GM23338 (cell line): Measurements from ENCODE around the gene CDH15. TPM values are rescaled to one million over a fixed set of nuclear protein-coding genes. Genes with fewer than 3 reads are reported as not detected.

ENCODE experiments used
- ATAC-seq: fragments of 200-7000 bp; cut with Tn5 transposase; 3 replicates; pipeline ENCODE4 v1.9.1; 2020
- DNase-seq: peaks from one replicate; pipeline ENCODE4 v3.0.0-alpha.2; 2015; ENCODE audit warnings: low spot score
- H2AFZ ChIP-seq: fragments of 200-600 bp; sonication (generic); 2 replicates; pipeline ENCODE4 v1.8.0; 2016; ENCODE audit warnings: antibody characterized with exemption, mild to moderate bottlenecking, moderate library complexity
- H3F3A ChIP-seq: fragments of 200-600 bp; sonication (generic); replicated peaks from 2 replicates; pipeline ENCODE4 v1.8.0; 2017; ENCODE audit warnings: antibody characterized with exemption, mixed run types, low read depth
- H3K27ac ChIP-seq: fragments of 200-600 bp; sonication (generic); 2 replicates; pipeline ENCODE4 v1.6.1; 2016; ENCODE audit warnings: low read depth
- H3K27me3 ChIP-seq: fragments of 200-600 bp; sonication (generic); 2 replicates; pipeline ENCODE4 v1.8.0; 2016; ENCODE audit warnings: mild to moderate bottlenecking, mixed run types, moderate library complexity; ENCODE audit not compliant: insufficient read depth
- H3K36me3 ChIP-seq: fragments of 200-600 bp; sonication (generic); 2 replicates; pipeline ENCODE4 v1.8.0; 2016; ENCODE audit warnings: mild to moderate bottlenecking; ENCODE audit not compliant: insufficient read depth
- H3K4me1 ChIP-seq: fragments of 200-600 bp; sonication (generic); 2 replicates; pipeline ENCODE4 v1.8.0; 2016; ENCODE audit warnings: mild to moderate bottlenecking, moderate library complexity; ENCODE audit not compliant: insufficient read depth
- H3K4me2 ChIP-seq: fragments of 200-600 bp; sonication (generic); 2 replicates; pipeline ENCODE4 v1.7.1; 2017; ENCODE audit warnings: mixed run types
- H3K4me3 ChIP-seq: fragments of 200-600 bp; sonication (generic); 2 replicates; pipeline ENCODE4 v1.6.1; 2016; ENCODE audit warnings: mixed run types
- H3K79me2 ChIP-seq: fragments of 200-600 bp; sonication (generic); replicated peaks from 2 replicates; pipeline ENCODE4 v1.8.0; 2017; ENCODE audit warnings: mild to moderate bottlenecking; ENCODE audit not compliant: insufficient read depth
- H3K9me2 ChIP-seq: fragments of 200-600 bp; sonication (generic); 2 replicates; pipeline ENCODE4 v1.8.0; 2017; ENCODE audit not compliant: insufficient read depth
- H4K20me1 ChIP-seq: fragments of 200-600 bp; sonication (generic); replicated peaks from 2 replicates; pipeline ENCODE4 v1.8.0; 2017; ENCODE audit warnings: mild to moderate bottlenecking; ENCODE audit not compliant: insufficient read depth
- H3K27ac Mint-ChIP-seq: 2 replicates; pipeline ENCODE4 v1.8.0; 2020; ENCODE audit warnings: inconsistent platforms, mild to moderate bottlenecking, moderate library complexity, mixed read lengths
- H3K27me3 Mint-ChIP-seq: 3 replicates; pipeline ENCODE4 v1.8.0; 2022; ENCODE audit warnings: low read depth, mild to moderate bottlenecking, moderate library complexity, mixed read lengths, inconsistent platforms; ENCODE audit not compliant: insufficient read depth, poor library complexity
- H3K36me3 Mint-ChIP-seq: 3 replicates; pipeline ENCODE4 v1.8.0; 2021; ENCODE audit warnings: low read depth, mild to moderate bottlenecking, inconsistent platforms, moderate library complexity, mixed read lengths
- H3K4me1 Mint-ChIP-seq: 3 replicates; pipeline ENCODE4 v1.8.0; 2020; ENCODE audit warnings: mild to moderate bottlenecking, inconsistent platforms, mixed read lengths
- H3K4me3 Mint-ChIP-seq: 3 replicates; pipeline ENCODE4 v1.8.0; 2021; ENCODE audit warnings: moderate library complexity, mild to moderate bottlenecking, inconsistent platforms, mixed read lengths
- H3K9me3 Mint-ChIP-seq: 3 replicates; pipeline ENCODE4 v1.8.0; 2020; ENCODE audit warnings: moderate library complexity, mild to moderate bottlenecking, inconsistent platforms, mixed read lengths
- CREB1 ChIP-seq: fragments of 250-450 bp; sonication (Bioruptor Pico); IDR thresholded peaks from 2 replicates; pipeline ENCODE4 v1.5.0; 2020; ENCODE audit warnings: low read depth, mild to moderate bottlenecking, moderate library complexity
- EZH2 ChIP-seq: fragments of 200-600 bp; sonication (generic); IDR thresholded peaks from one replicate; pipeline ENCODE4 v1.8.0; 2017; ENCODE audit warnings: antibody characterized with exemption, mild to moderate bottlenecking, low read depth; ENCODE audit not compliant: unreplicated experiment
- EZH2phosphoT487 ChIP-seq: fragments of 200-600 bp; sonication (generic); IDR thresholded peaks from one replicate; pipeline ENCODE4 v1.8.1; 2018; ENCODE audit warnings: antibody characterized with exemption; ENCODE audit not compliant: unreplicated experiment
- POLR2AphosphoS5 ChIP-seq: IDR thresholded peaks from 2 replicates; pipeline ENCODE4 v1.6.1; 2016; ENCODE audit warnings: antibody characterized with exemption, low read depth
- STAT1 ChIP-seq: IDR thresholded peaks from one replicate; pipeline ENCODE4 v1.6.1; 2016; ENCODE audit warnings: antibody characterized with exemption; ENCODE audit not compliant: unreplicated experiment
- ZNF114 ChIP-seq: fragments of 250-450 bp; sonication (Bioruptor Pico); IDR thresholded peaks from 2 replicates; pipeline ENCODE4 v1.5.0; 2020; ENCODE audit warnings: mild to moderate bottlenecking, moderate library complexity
- ZNF331 ChIP-seq: fragments of 250-450 bp; sonication (Bioruptor Pico); IDR thresholded peaks from 2 replicates; pipeline ENCODE4 v1.5.0; 2020; ENCODE audit warnings: low read depth, mild to moderate bottlenecking, moderate library complexity
- polyA plus RNA-seq: library from polyadenylated mRNA; unstranded; fragments of >200 nt; fragmentation: Nextera tagmentation; extraction: Ambion mirVana; gene quantifications from 2 replicates; pipeline ENCODE4 v1.2.1, GENCODE V29; 2016
- total RNA-seq: library from RNA; depleted of rRNA; stranded (reverse); fragments of >200 nt; shearing (Covaris generic); gene quantifications from 2 replicates; pipeline ENCODE4 v1.2.3, GENCODE V29; 2014
- TF ChIP-seq, protein P1 (sequence below): IDR thresholded peaks from one replicate; pipeline ENCODE4 v1.6.1; 2018; ENCODE audit warnings: antibody characterized with exemption; ENCODE audit not compliant: unreplicated experiment
- TF ChIP-seq, protein P2 (sequence below), 2 experiments: fragments of 200-600 bp in 1 of 2; sonication (generic) in 1 of 2; conservative IDR thresholded peaks; 2 replicates each; pipeline versions ENCODE4 v1.5.1 to v1.6.1; 2016 to 2017; ENCODE audit warnings: antibody characterized with exemption in 2 of 2, low read depth in 2 of 2, mild to moderate bottlenecking in 2 of 2, moderate library complexity in 1 of 2
- TF ChIP-seq, protein P3 (sequence below): IDR thresholded peaks from 2 replicates; pipeline ENCODE4 v1.6.1; 2016; ENCODE audit warnings: antibody characterized with exemption

The CDH15 gene
- total and polyA plus RNA-seq, 2 experiments from 2014 or later = 0.61 to 1.0 TPM

DNA sequence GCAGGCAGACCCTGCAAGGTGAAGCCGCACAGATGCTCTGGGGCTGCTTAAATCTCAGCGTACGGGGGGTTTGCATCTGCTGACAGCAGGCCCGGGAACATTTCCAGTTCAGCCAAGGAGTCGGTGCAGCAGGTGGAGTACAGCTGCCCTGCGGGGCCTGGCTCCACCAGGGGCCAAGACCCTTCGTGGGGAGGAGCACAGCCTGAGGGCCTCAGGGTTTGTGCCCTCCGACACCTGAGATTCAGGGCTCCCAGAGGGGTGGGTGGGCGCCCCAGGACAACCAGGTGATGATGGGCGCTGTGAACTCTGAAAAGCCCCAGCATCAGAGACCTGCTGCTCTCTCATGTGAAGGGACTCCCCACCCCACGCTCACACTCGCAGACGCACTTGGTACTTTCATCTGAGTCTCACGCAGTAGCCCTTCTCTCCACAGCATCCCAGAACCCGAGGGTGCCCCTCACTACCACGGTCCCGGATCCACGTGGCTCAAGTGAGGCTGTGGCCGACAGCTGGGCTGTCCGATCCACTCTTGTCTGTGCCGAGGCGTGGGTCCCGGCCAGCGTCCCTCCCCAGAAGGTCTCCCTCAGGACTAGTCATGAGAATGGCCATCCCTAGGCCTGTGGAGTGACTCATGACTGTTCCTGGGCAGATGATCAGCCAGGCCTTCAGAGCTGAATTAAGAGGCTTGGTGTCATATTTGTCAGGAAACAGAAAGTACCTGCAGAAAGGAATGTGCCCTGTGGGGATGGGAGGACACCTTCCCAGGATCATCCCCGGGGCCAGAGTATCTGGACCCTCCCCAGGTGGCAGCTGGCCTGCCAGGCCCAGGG lies 48.3 kb upstream of the CDH15 start:
- Mint-ChIP-seq H3K27ac (no peak overlapping the region), H3K27me3 (no peaks in the 10 kb centered on the region), H3K9me3 (no peaks in the 10 kb centered on the region), H3K36me3 (peaks cover 36% of the 10 kb centered on the region), H3K4me3 (no peak overlapping the region), H3K4me1 (peaks cover 13% of the 10 kb centered on the region)
- Histone ChIP-seq H3K4me1 (no peaks in the 10 kb centered on the region), H3K4me3 (no peak overlapping the region), H2AFZ (no peak overlapping the region), H3K4me2 (no peak overlapping the region), H3K79me2 (no peaks in the 10 kb centered on the region), H3K27me3 (no peaks in the 10 kb centered on the region), H3K27ac (no peak overlapping the region), H4K20me1 (no peaks in the 10 kb centered on the region; the same call in 1 of the 2 replicates), H3F3A (no peaks in the 10 kb centered on the region), H3K9me2 (no peaks in the 10 kb centered on the region), H3K36me3 (no peaks in the 10 kb centered on the region)
- TF ChIP-seq STAT1 (no peak), POLR2AphosphoS5 (no peak), ZNF114 (CRISPR knock-in tag) (no peak)
- TF ChIP-seq, protein P1, sequence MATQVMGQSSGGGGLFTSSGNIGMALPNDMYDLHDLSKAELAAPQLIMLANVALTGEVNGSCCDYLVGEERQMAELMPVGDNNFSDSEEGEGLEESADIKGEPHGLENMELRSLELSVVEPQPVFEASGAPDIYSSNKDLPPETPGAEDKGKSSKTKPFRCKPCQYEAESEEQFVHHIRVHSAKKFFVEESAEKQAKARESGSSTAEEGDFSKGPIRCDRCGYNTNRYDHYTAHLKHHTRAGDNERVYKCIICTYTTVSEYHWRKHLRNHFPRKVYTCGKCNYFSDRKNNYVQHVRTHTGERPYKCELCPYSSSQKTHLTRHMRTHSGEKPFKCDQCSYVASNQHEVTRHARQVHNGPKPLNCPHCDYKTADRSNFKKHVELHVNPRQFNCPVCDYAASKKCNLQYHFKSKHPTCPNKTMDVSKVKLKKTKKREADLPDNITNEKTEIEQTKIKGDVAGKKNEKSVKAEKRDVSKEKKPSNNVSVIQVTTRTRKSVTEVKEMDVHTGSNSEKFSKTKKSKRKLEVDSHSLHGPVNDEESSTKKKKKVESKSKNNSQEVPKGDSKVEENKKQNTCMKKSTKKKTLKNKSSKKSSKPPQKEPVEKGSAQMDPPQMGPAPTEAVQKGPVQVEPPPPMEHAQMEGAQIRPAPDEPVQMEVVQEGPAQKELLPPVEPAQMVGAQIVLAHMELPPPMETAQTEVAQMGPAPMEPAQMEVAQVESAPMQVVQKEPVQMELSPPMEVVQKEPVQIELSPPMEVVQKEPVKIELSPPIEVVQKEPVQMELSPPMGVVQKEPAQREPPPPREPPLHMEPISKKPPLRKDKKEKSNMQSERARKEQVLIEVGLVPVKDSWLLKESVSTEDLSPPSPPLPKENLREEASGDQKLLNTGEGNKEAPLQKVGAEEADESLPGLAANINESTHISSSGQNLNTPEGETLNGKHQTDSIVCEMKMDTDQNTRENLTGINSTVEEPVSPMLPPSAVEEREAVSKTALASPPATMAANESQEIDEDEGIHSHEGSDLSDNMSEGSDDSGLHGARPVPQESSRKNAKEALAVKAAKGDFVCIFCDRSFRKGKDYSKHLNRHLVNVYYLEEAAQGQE = no peak
- ATAC-seq (no peak), DNase-seq (no peak)

DNA sequence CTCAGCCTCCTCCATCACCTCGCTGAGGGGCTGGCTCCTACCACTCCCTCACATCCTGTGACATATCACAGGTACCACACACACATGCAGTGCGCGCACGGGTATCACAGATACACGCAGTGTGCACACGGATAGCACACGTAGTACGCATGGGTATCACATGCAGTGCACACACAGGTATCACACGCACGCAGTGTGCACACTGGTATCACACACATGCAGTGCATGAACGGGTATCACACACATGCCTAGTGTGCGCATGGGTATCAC lies 47.8 kb upstream of the CDH15 start:
- Histone ChIP-seq H3F3A (no peaks in the 10 kb centered on the region), H3K9me2 (no peaks in the 10 kb centered on the region), H3K4me3 (no peak overlapping the region), H3K4me1 (no peaks in the 10 kb centered on the region), H3K27me3 (no peaks in the 10 kb centered on the region), H3K36me3 (no peaks in the 10 kb centered on the region), H3K27ac (no peak overlapping the region), H3K4me2 (no peak overlapping the region), H2AFZ (no peak overlapping the region), H3K79me2 (no peaks in the 10 kb centered on the region), H4K20me1 (no peaks in the 10 kb centered on the region; the same call in 1 of the 2 replicates)
- Mint-ChIP-seq H3K27ac (no peak overlapping the region), H3K4me1 (peaks cover 7% of the 10 kb centered on the region), H3K9me3 (no peaks in the 10 kb centered on the region), H3K36me3 (peaks cover 34% of the 10 kb centered on the region), H3K27me3 (no peaks in the 10 kb centered on the region), H3K4me3 (no peak overlapping the region)
- no peak for DNase-seq
- no peak for TF ChIP-seq ZNF331 (CRISPR knock-in tag)
- no peak for TF ChIP-seq CREB1 (CRISPR knock-in tag)
- TF ChIP-seq EZH2phosphoT487 = no peak
- TF ChIP-seq, protein P1 = no peak
- TF ChIP-seq, protein P2, sequence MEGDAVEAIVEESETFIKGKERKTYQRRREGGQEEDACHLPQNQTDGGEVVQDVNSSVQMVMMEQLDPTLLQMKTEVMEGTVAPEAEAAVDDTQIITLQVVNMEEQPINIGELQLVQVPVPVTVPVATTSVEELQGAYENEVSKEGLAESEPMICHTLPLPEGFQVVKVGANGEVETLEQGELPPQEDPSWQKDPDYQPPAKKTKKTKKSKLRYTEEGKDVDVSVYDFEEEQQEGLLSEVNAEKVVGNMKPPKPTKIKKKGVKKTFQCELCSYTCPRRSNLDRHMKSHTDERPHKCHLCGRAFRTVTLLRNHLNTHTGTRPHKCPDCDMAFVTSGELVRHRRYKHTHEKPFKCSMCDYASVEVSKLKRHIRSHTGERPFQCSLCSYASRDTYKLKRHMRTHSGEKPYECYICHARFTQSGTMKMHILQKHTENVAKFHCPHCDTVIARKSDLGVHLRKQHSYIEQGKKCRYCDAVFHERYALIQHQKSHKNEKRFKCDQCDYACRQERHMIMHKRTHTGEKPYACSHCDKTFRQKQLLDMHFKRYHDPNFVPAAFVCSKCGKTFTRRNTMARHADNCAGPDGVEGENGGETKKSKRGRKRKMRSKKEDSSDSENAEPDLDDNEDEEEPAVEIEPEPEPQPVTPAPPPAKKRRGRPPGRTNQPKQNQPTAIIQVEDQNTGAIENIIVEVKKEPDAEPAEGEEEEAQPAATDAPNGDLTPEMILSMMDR (conservative IDR thresholded peaks at IDR 0.05; ENCODE audit: low read depth in 2 of 2) = no peak
- no peak for TF ChIP-seq EZH2
- TF ChIP-seq, protein P3, sequence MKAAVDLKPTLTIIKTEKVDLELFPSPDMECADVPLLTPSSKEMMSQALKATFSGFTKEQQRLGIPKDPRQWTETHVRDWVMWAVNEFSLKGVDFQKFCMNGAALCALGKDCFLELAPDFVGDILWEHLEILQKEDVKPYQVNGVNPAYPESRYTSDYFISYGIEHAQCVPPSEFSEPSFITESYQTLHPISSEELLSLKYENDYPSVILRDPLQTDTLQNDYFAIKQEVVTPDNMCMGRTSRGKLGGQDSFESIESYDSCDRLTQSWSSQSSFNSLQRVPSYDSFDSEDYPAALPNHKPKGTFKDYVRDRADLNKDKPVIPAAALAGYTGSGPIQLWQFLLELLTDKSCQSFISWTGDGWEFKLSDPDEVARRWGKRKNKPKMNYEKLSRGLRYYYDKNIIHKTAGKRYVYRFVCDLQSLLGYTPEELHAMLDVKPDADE = no peak
- ATAC-seq = no peak
